WTC11 (cell line): ENCODE results near the gene OR13F1.

Source experiments
- CTCF ChIP-seq: fragments of 200-600 bp; IDR thresholded peaks from 2 replicates; pipeline ENCODE4 v1.8.0; 2022; ENCODE audit warnings: antibody characterized with exemption
- E2F1 ChIP-seq: sonication (generic); formaldehyde crosslinking; IDR thresholded peaks from 2 replicates; pipeline ENCODE4 v1.8.0; 2022; ENCODE audit warnings: mild to moderate bottlenecking, missing genetic modification reagents
- ESRRA ChIP-seq: sonication (generic); formaldehyde crosslinking; IDR thresholded peaks from 2 replicates; pipeline ENCODE4 v1.8.1; 2022; ENCODE audit warnings: mild to moderate bottlenecking, missing genetic modification reagents, borderline replicate concordance
- FOXK1 ChIP-seq: sonication (generic); formaldehyde crosslinking; IDR thresholded peaks from 2 replicates; pipeline ENCODE4 v1.8.0; 2022; ENCODE audit warnings: mild to moderate bottlenecking, moderate library complexity, missing genetic modification reagents
- KAT7 ChIP-seq: sonication (generic); formaldehyde crosslinking; IDR thresholded peaks from 2 replicates; pipeline ENCODE4 v1.8.1; 2023; ENCODE audit warnings: missing genetic modification reagents, mild to moderate bottlenecking, borderline replicate concordance
- MAX ChIP-seq: sonication (generic); formaldehyde crosslinking; IDR thresholded peaks from 2 replicates; pipeline ENCODE4 v1.8.0; 2022; ENCODE audit warnings: mild to moderate bottlenecking, missing genetic modification reagents
- MXD4 ChIP-seq: fragments of 250-450 bp; sonication (Bioruptor Pico); IDR thresholded peaks from 2 replicates; pipeline ENCODE4 v1.8.0; 2021; ENCODE audit warnings: mild to moderate bottlenecking, moderate library complexity, borderline replicate concordance
- TEAD4 ChIP-seq: sonication (generic); formaldehyde crosslinking; IDR thresholded peaks from 2 replicates; pipeline ENCODE4 v1.8.0; 2022; ENCODE audit warnings: mild to moderate bottlenecking, missing genetic modification reagents
- USF2 ChIP-seq: sonication (generic); formaldehyde crosslinking; IDR thresholded peaks from 2 replicates; pipeline ENCODE4 v1.8.1; 2023; ENCODE audit warnings: mild to moderate bottlenecking, missing genetic modification reagents, moderate library complexity
- ZNF512 ChIP-seq: sonication (generic); formaldehyde crosslinking; IDR thresholded peaks from 2 replicates; pipeline ENCODE4 v1.8.1; 2022; ENCODE audit warnings: missing genetic modification reagents, borderline replicate concordance

GRCh38 chr9:104494808-104495207 is 9.3 kb upstream of the OR13F1 start:
- TF ChIP-seq CTCF: no peak
- TF ChIP-seq KAT7 (CRISPR knock-in tag): no peak
- TF ChIP-seq ZNF512 (CRISPR knock-in tag): no peak
- TF ChIP-seq ESRRA (CRISPR knock-in tag): no peak
- no peak for TF ChIP-seq FOXK1
- no peak for TF ChIP-seq MXD4 (CRISPR knock-in tag)
- no peak for TF ChIP-seq E2F1
- TF ChIP-seq USF2 (CRISPR knock-in tag): no peak
- TF ChIP-seq MAX (CRISPR knock-in tag): no peak
- no peak for TF ChIP-seq TEAD4 (CRISPR knock-in tag)
